Measurements from ENCODE around the gene SMAD4. TPM values are rescaled to one million over a fixed set of nuclear protein-coding genes. Genes with fewer than 3 reads are reported as not detected.

Gene SMAD4
- total RNA-seq, 2 donors from 2014 or later, result 132 to 133 TPM

- H3K36me3 Mint-ChIP-seq (ENCODE audit: low read depth), result peaks cover 66% of the 10 kb centered on the region
These were observed 48.0 kb downstream of the SMAD4 start for GRCh38 chr18:51078026-51078425.

GRCh38 chr18:51082571-51083267 lies 52.7 kb downstream of the SMAD4 start:
- no peaks in the 10 kb centered on the region for H3K27me3 ChIP-seq (ENCODE audit: control insufficient read depth, insufficient read depth, low read length, poor library complexity, severe bottlenecking)
- Mint-ChIP-seq H3K27me3 (ENCODE audit: insufficient read depth) (no peaks in the 10 kb centered on the region), H3K4me3 (no peak overlapping the region), H3K36me3 (ENCODE audit: low read depth) (peaks cover 87% of the 10 kb centered on the region), H3K27ac (peak overlapping the region; percentile 9), H3K4me1 (no peaks in the 10 kb centered on the region), H3K9me3 (peaks cover 13% of the 10 kb centered on the region)
- WGBS, 2 experiments (ENCODE audit: insufficient coverage in 1 of 2, insufficient read length in 1 of 2), result 97% methylated on average over 2 of the region's 2 CpGs; no CpG with 5 or more reads in 1 of the 2 experiments
- H3K27ac ChIP-seq (ENCODE audit: low read depth, low read length), result no peak overlapping the region
- H3K36me3 ChIP-seq (ENCODE audit: control insufficient read depth, insufficient read depth, low read length), result peaks cover 96% of the 10 kb centered on the region
- peaks cover 25% of the 10 kb centered on the region for H3K9me3 ChIP-seq (ENCODE audit: control insufficient read depth, low read length)
- no peak for TF ChIP-seq CTCF (conservative IDR thresholded peaks at IDR 0.05)
- no peak overlapping the region for H3K9ac ChIP-seq (ENCODE audit: extremely low read depth, low read length, poor library complexity, severe bottlenecking)
- H3K4me1 ChIP-seq (ENCODE audit: control insufficient read depth, insufficient read depth, low read length), result no peaks in the 10 kb centered on the region
- no peak overlapping the region for H3K4me3 ChIP-seq (ENCODE audit: low read length)
- DNase-seq, result no peak

More at GRCh38 chr18:51078026-51078425, 48.0 kb downstream of the SMAD4 start:
- no peaks in the 10 kb centered on the region for H3K27me3 ChIP-seq (ENCODE audit: control insufficient read depth, insufficient read depth, low read length, poor library complexity, severe bottlenecking)
- no peak for TF ChIP-seq CTCF (conservative IDR thresholded peaks at IDR 0.05)
- H3K4me3 ChIP-seq (ENCODE audit: low read length), result no peak overlapping the region
- Mint-ChIP-seq H3K27ac (no peak overlapping the region), H3K4me1 (no peaks in the 10 kb centered on the region), H3K4me3 (no peak overlapping the region), H3K9me3 (no peaks in the 10 kb centered on the region), H3K27me3 (ENCODE audit: insufficient read depth) (no peaks in the 10 kb centered on the region)
- H3K36me3 ChIP-seq (ENCODE audit: control insufficient read depth, insufficient read depth, low read length), result peaks cover 79% of the 10 kb centered on the region
- no peaks in the 10 kb centered on the region for H3K4me1 ChIP-seq (ENCODE audit: control insufficient read depth, insufficient read depth, low read length)
- WGBS, 2 experiments (ENCODE audit: insufficient coverage in 1 of 2, insufficient read length in 1 of 2), result 93 to 100% methylated on average over 5 of the region's 5 CpGs
- H3K27ac ChIP-seq (ENCODE audit: low read depth, low read length), result no peak overlapping the region
- H3K9ac ChIP-seq (ENCODE audit: extremely low read depth, low read length, poor library complexity, severe bottlenecking), result no peak overlapping the region
- DNase-seq, result no peak
- H3K9me3 ChIP-seq (ENCODE audit: control insufficient read depth, low read length), result no peaks in the 10 kb centered on the region

- WGBS, 2 experiments (ENCODE audit: insufficient coverage in 1 of 2, insufficient read length in 1 of 2), result 96 to 100% methylated on average over 1 of the region's 1 CpG
- no peak overlapping the region for H3K27ac Mint-ChIP-seq
- H3K36me3 Mint-ChIP-seq (ENCODE audit: low read depth), result peaks cover 90% of the 10 kb centered on the region
- H3K4me3 Mint-ChIP-seq, result no peak overlapping the region
- H3K27ac ChIP-seq (ENCODE audit: low read depth, low read length), result no peak overlapping the region
- DNase-seq, result no peak
- H3K4me1 ChIP-seq (ENCODE audit: control insufficient read depth, insufficient read depth, low read length), result no peaks in the 10 kb centered on the region
- no peaks in the 10 kb centered on the region for H3K27me3 ChIP-seq (ENCODE audit: control insufficient read depth, insufficient read depth, low read length, poor library complexity, severe bottlenecking)
- H3K4me3 ChIP-seq (ENCODE audit: low read length), result no peak overlapping the region
- no peaks in the 10 kb centered on the region for H3K27me3 Mint-ChIP-seq (ENCODE audit: insufficient read depth)
- H3K9ac ChIP-seq (ENCODE audit: extremely low read depth, low read length, poor library complexity, severe bottlenecking), result no peak overlapping the region
- peaks cover 20% of the 10 kb centered on the region for H3K9me3 Mint-ChIP-seq
- no peaks in the 10 kb centered on the region for H3K4me1 Mint-ChIP-seq
- peaks cover 92% of the 10 kb centered on the region for H3K36me3 ChIP-seq (ENCODE audit: control insufficient read depth, insufficient read depth, low read length)
- TF ChIP-seq CTCF (conservative IDR thresholded peaks at IDR 0.05), result no peak
- H3K9me3 ChIP-seq (ENCODE audit: control insufficient read depth, low read length), result peaks cover 32% of the 10 kb centered on the region
These were observed 53.4 kb downstream of the SMAD4 start for GRCh38 chr18:51083398-51083797.
